SK-N-SH (cell line): Measurements from ENCODE around the gene CXXC4. TPM values are rescaled to one million over a fixed set of nuclear protein-coding genes. Genes with fewer than 3 reads are reported as not detected.

Experiments
- CTCF ChIA-PET: fragments of 300-600, 350-600 bp; formaldehyde crosslinking; extraction: SDS; loops from one replicate; lab custom pipeline; 2021; lab: Yijun Ruan, JAX
- POLR2A ChIA-PET: fragments of 350-600 bp; sonication (Branson Sonifier 250); formaldehyde crosslinking; extraction: SDS; loops from one replicate; lab custom pipeline; 2020; ENCODE audit warnings: antibody characterized with exemption, inconsistent platforms; lab: Yijun Ruan, JAX
- DNase-seq: peaks from one replicate; pipeline ENCODE4 v3.0.0; 2012
- H2AFZ ChIP-seq: fragments of 200-600 bp; sonication (generic); 2 replicates; pipeline ENCODE4 v1.8.1; 2016; ENCODE audit warnings: antibody characterized with exemption, mild to moderate bottlenecking, low read depth
- H3F3A ChIP-seq: fragments of 200-600 bp; sonication (generic); replicated peaks from 2 replicates; pipeline ENCODE3; 2016; ENCODE audit warnings: antibody characterized with exemption, mild to moderate bottlenecking; ENCODE audit not compliant: insufficient read depth
- H3K27ac ChIP-seq, 2 experiments: fragments of 200-500 bp in 1 of 2; fragments of 200-600 bp in 1 of 2; sonication (Bioruptor generic) in 1 of 2; sonication (generic), shearing (Covaris generic) in 1 of 2; 2 replicates each; pipeline versions ENCODE4 v1.5.1 to v1.6.1; 2014 to 2016; ENCODE audit warnings: low read depth in 2 of 2, inconsistent platforms in 1 of 2, low read length in 1 of 2, mild to moderate bottlenecking in 1 of 2, mixed read lengths in 1 of 2
- H3K27me3 ChIP-seq: fragments of 200-600 bp; sonication (generic), shearing (Covaris generic); 2 replicates; pipeline ENCODE4 v1.6.1; 2016; ENCODE audit warnings: mixed run types; ENCODE audit not compliant: insufficient read depth
- H3K36me3 ChIP-seq, 2 experiments: fragments of 200-500 bp in 1 of 2; fragments of 200-600 bp in 1 of 2; sonication (Bioruptor generic) in 1 of 2; sonication (generic) in 1 of 2; replicated peaks in 1 of 2; 2 replicates each; pipeline versions ENCODE3 to v1.5.1; 2014 to 2016; ENCODE audit warnings: low read length in 1 of 2, mild to moderate bottlenecking in 1 of 2; ENCODE audit not compliant: insufficient read depth in 2 of 2, control insufficient read depth in 1 of 2
- H3K4me1 ChIP-seq, 2 experiments: fragments of 200-500 bp in 1 of 2; fragments of 200-600 bp in 1 of 2; sonication (Bioruptor generic) in 1 of 2; sonication (generic), shearing (Covaris generic) in 1 of 2; 2 replicates each; pipeline versions ENCODE4 v1.5.1 to v1.6.1; 2014 to 2016; ENCODE audit warnings: low read depth in 1 of 2, low read length in 1 of 2, mixed run types in 1 of 2; ENCODE audit not compliant: insufficient read depth in 2 of 2, control insufficient read depth in 1 of 2
- H3K4me2 ChIP-seq: fragments of 200-600 bp; sonication (generic), shearing (Covaris generic); 2 replicates; pipeline ENCODE4 v1.6.1; 2017; ENCODE audit warnings: mixed run types
- H3K4me3 ChIP-seq, 2 experiments: fragments of 200-500 bp in 1 of 2; fragments of 200-600 bp in 1 of 2; sonication (Bioruptor generic) in 1 of 2; sonication (generic), shearing (Covaris generic) in 1 of 2; 2 replicates each; pipeline versions ENCODE4 v1.5.1 to v1.8.1; 2014 to 2016; ENCODE audit warnings: low read depth in 2 of 2, inconsistent platforms in 1 of 2, low read length in 1 of 2, mild to moderate bottlenecking in 1 of 2, mixed read lengths in 1 of 2, moderate library complexity in 1 of 2
- H3K79me2 ChIP-seq: fragments of 200-600 bp; sonication (generic); 2 replicates; pipeline ENCODE4 v1.8.1; 2017; ENCODE audit warnings: mild to moderate bottlenecking; ENCODE audit not compliant: insufficient read depth
- H3K9ac ChIP-seq: fragments of 200-600 bp; sonication (generic); 2 replicates; pipeline ENCODE4 v1.6.1; 2017; ENCODE audit warnings: mixed run types
- H3K9me2 ChIP-seq: fragments of 200-600 bp; sonication (generic); 2 replicates; pipeline ENCODE4 v1.6.1; 2017; ENCODE audit warnings: mixed run types
- H3K9me3 ChIP-seq: fragments of 200-600 bp; sonication (generic); 2 replicates; pipeline ENCODE4 v1.6.1; 2017; ENCODE audit warnings: mixed run types, mild to moderate bottlenecking, moderate library complexity
- H4K20me1 ChIP-seq: fragments of 200-600 bp; sonication (generic); 2 replicates; pipeline ENCODE4 v1.6.1; 2017; ENCODE audit warnings: mild to moderate bottlenecking, mixed run types; ENCODE audit not compliant: insufficient read depth
- CTCF ChIP-seq: fragments of 200-600 bp; sonication (generic); IDR thresholded peaks from 2 replicates; pipeline ENCODE4 v1.6.1; 2017; ENCODE audit warnings: antibody characterized with exemption, mild to moderate bottlenecking, moderate library complexity
- ELF1 ChIP-seq: IDR thresholded peaks from 2 replicates; pipeline ENCODE4 v1.4.0; 2012
- EP300 ChIP-seq, 2 experiments: IDR thresholded peaks; 2 replicates each; pipeline versions ENCODE4 v1.4.0 to v1.6.1; 2012; ENCODE audit warnings: borderline replicate concordance in 1 of 2, low read depth in 1 of 2, low read length in 1 of 2
- FOXM1 ChIP-seq: IDR thresholded peaks from 2 replicates; pipeline ENCODE4 v1.4.0; 2012; ENCODE audit warnings: low read depth, mild to moderate bottlenecking
- NRF1 ChIP-seq: IDR thresholded peaks from 2 replicates; pipeline ENCODE4 v1.6.1; 2012; ENCODE audit warnings: low read depth, mild to moderate bottlenecking, low read length
- PBX3 ChIP-seq: IDR thresholded peaks from 2 replicates; pipeline ENCODE4; 2012
- RCOR1 ChIP-seq: fragments of 150-350 bp; IDR thresholded peaks from 2 replicates; pipeline ENCODE4 v1.6.1; 2017; ENCODE audit warnings: antibody characterized with exemption, low read length
- TCF12 ChIP-seq: IDR thresholded peaks from 2 replicates; pipeline ENCODE4 v1.4.0; 2012
- WGBS: methylation state at CpG from one replicate; pipeline ENCODE4 v1.1.6; 2017; ENCODE audit warnings: low lambda C conversion rate; 5-methylcytosine and 5-hydroxymethylcytosine counted together
- polyA plus RNA-seq, 3 experiments: library from polyadenylated mRNA; depleted of rRNA; stranded (reverse); fragments of >200 nt; gene quantifications; 2 replicates each; pipeline ENCODE4 v1.2.3, GENCODE V29; 2012

CXXC4 gene
- polyA plus RNA-seq, 1 of the 3 experiments (the other 2 are of a cell fraction) = 0.02 TPM

- H3K27me3 ChIP-seq = no peaks in the 10 kb centered on the region
- no peaks in the 10 kb centered on the region for H3K79me2 ChIP-seq
- no peaks in the 10 kb centered on the region for H3F3A ChIP-seq
- H3K36me3 ChIP-seq = no peaks in the 10 kb centered on the region
- H3K9me2 ChIP-seq = no peaks in the 10 kb centered on the region
- peaks cover 0 to 3% of the 10 kb centered on the region in 2 experiments; a peak in 2 of 4 replicates for H3K4me1 ChIP-seq
- TF ChIP-seq EP300 (IDR thresholded peaks at IDR 0.05; ENCODE audit: borderline replicate concordance in 1 of 2, low read depth in 1 of 2, low read length in 1 of 2) (no peak), PBX3 (no peak), RCOR1 (no peak), ELF1 (no peak), NRF1 (no peak), FOXM1 (no peak)
- ChIA-PET POLR2A (no interaction called here), CTCF (interaction anchor here (1.4 kb wide), 1 partner anchor 28 kb away, joined by 3 read pairs; no protein-coding TSS in a partner anchor)
- H3K27ac ChIP-seq = no peak overlapping the region
- no peak overlapping the region for H3K4me2 ChIP-seq
- no peak overlapping the region for H3K4me3 ChIP-seq
- no peak overlapping the region for H2AFZ ChIP-seq
- no peaks in the 10 kb centered on the region for H4K20me1 ChIP-seq
- no peaks in the 10 kb centered on the region for H3K9me3 ChIP-seq
- no peak overlapping the region for H3K9ac ChIP-seq
- 51% methylated on average over 3 of the region's 3 CpGs for WGBS
- DNase-seq = no peak
Measured at GRCh38 chr4:104449537-104449936, 45.2 kb downstream of the CXXC4 start.

GRCh38 chr4:104447294-104447693, 47.4 kb downstream of the CXXC4 start:
- no peaks in the 10 kb centered on the region for H3K36me3 ChIP-seq
- H3K9ac ChIP-seq = no peak overlapping the region
- H3K9me3 ChIP-seq = no peaks in the 10 kb centered on the region
- H4K20me1 ChIP-seq = no peaks in the 10 kb centered on the region
- peaks cover 0 to 3% of the 10 kb centered on the region in 2 experiments; a peak in 2 of 4 replicates for H3K4me1 ChIP-seq
- CTCF ChIA-PET = interaction anchor here (1.2 kb wide), 1 partner anchor 14 kb away, joined by 5 read pairs; no protein-coding TSS in a partner anchor
- H3K79me2 ChIP-seq = no peaks in the 10 kb centered on the region
- 10% methylated on average over 2 of the region's 2 CpGs for WGBS
- no peaks in the 10 kb centered on the region for H3K9me2 ChIP-seq
- no peaks in the 10 kb centered on the region for H3F3A ChIP-seq
- POLR2A ChIA-PET = no interaction called here
- H3K27ac ChIP-seq = no peak overlapping the region; a peak in 1 of 4 replicates
- no peak for DNase-seq
- no peak for TF ChIP-seq CTCF
- TF ChIP-seq TCF12 = no peak
- H3K4me3 ChIP-seq = no peak overlapping the region
- H3K27me3 ChIP-seq = no peaks in the 10 kb centered on the region
- H2AFZ ChIP-seq = no peak overlapping the region
- no peak overlapping the region for H3K4me2 ChIP-seq
